IPS-15b (cell line): ENCODE data around the gene AVEN.
"Not testable (repeated sequence)": the region's sequence is repeated elsewhere in the genome, so short reads cannot be mapped to it uniquely, and the experiment has no call there.

ENCODE experiments used
- H3K27me3 ChIP-seq: one replicate; pipeline ENCODE4 v1.6.1; 2013; ENCODE audit warnings: low read length; ENCODE audit not compliant: control insufficient read depth, insufficient read depth
- H3K36me3 ChIP-seq: one replicate; pipeline ENCODE4 v1.6.1; 2013; ENCODE audit warnings: low read length; ENCODE audit not compliant: control insufficient read depth, insufficient read depth
- H3K4me1 ChIP-seq: one replicate; pipeline ENCODE4 v1.6.1; 2013; ENCODE audit warnings: mild to moderate bottlenecking, low read length; ENCODE audit not compliant: control insufficient read depth, insufficient read depth
- H3K4me3 ChIP-seq: one replicate; pipeline ENCODE4 v1.5.1; 2013; ENCODE audit warnings: low read depth, low read length
- H3K9ac ChIP-seq: one replicate; pipeline ENCODE4 v1.6.1; 2013; ENCODE audit warnings: low read depth, mild to moderate bottlenecking, low read length
- H3K9me3 ChIP-seq: one replicate; pipeline ENCODE4 v1.6.1; 2013; ENCODE audit warnings: mild to moderate bottlenecking, low read length; ENCODE audit not compliant: control insufficient read depth, insufficient read depth

The AVEN gene

GRCh38 chr15:34056911-34057310, 17.9 kb upstream of the AVEN start:
- H3K4me1 ChIP-seq, result no peaks in the 10 kb centered on the region
- no peaks in the 10 kb centered on the region for H3K9me3 ChIP-seq
- no peaks in the 10 kb centered on the region for H3K27me3 ChIP-seq
- no peak overlapping the region for H3K4me3 ChIP-seq
- H3K36me3 ChIP-seq, result no peaks in the 10 kb centered on the region
- no peak overlapping the region for H3K9ac ChIP-seq

DNA sequence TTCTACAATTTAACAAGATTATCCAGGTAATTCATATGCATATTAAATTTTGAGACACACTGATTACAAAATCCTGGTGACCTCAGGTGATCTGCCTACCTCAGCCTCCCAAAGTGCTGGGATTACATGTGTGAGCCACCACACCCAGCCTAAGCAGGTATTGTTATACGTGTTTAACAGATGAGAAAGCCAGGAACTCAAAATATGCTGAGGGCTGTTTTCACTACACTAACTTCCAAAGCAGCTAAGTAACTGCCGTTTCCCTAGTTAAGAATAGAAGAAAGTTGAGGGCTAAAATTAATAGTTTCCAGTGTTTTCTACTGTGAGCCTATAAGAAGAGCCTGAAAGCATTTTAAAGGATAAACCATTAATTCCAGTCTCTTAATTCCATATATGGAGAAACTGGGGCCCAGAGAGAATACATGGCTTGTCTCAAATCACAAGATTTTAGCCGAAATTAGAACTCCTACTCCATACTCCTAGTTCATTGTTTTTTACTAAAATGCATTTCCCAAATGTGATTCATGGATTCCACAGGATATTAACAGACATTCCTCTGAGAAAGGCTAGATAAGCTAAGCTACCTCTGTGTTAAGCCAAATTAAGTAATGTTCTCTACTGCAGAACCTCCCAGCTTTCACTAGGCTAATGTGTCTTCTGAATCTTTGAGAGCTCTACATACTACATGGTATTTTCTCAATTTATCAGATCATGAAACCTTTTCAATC, 17.0 kb upstream of the AVEN start:
- Histone ChIP-seq H3K27me3 (no peaks in the 10 kb centered on the region), H3K4me3 (no peak overlapping the region), H3K36me3 (no peaks in the 10 kb centered on the region), H3K9ac (no peak overlapping the region), H3K9me3 (no peaks in the 10 kb centered on the region), H3K4me1 (no peaks in the 10 kb centered on the region)

DNA sequence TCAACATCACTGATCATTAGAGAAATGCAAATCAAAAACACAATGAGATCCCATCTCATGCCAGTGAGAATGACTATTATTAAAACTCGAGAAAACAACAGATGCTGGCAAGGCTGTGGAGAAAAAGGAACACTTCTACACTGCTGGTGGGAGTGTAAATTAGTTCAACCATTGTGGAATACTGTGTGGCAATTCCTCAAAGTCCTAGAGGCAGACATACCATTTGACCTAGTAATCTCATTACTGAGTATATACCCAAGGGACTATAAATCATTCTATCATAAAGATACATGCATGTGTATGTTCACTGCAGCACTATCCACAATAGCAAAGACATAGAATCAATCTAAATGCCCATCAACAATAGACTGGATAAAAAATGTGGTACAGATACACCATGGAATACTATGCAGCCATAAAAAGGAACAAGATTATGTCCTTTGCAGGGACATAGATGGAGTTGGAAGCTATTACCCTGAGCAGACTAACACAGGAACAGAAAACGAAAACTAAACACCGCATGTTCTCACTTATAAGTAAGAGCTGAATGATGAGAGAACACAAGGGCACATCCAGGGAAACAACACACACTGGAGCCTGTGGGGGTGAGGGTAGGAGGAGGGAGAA, 15.2 kb upstream of the AVEN start:
- Histone ChIP-seq H3K36me3 (no peaks in the 10 kb centered on the region), H3K4me3 (no peak overlapping the region), H3K9ac (no peak overlapping the region), H3K4me1 (no peaks in the 10 kb centered on the region), H3K9me3 (no peaks in the 10 kb centered on the region), H3K27me3 (no peaks in the 10 kb centered on the region)

GRCh38 chr15:34050385-34050784, 11.4 kb upstream of the AVEN start:
- not testable (repeated sequence) for H3K4me1 ChIP-seq, H3K9me3 ChIP-seq, H3K36me3 ChIP-seq, H3K27me3 ChIP-seq, H3K4me3 ChIP-seq, H3K9ac ChIP-seq

GRCh38 chr15:34049112-34049511, 10.1 kb upstream of the AVEN start:
- Histone ChIP-seq H3K9ac (no peak overlapping the region), H3K4me3 (no peak overlapping the region), H3K4me1 (no peaks in the 10 kb centered on the region), H3K9me3 (no peaks in the 10 kb centered on the region), H3K27me3 (no peaks in the 10 kb centered on the region), H3K36me3 (no peaks in the 10 kb centered on the region)

DNA sequence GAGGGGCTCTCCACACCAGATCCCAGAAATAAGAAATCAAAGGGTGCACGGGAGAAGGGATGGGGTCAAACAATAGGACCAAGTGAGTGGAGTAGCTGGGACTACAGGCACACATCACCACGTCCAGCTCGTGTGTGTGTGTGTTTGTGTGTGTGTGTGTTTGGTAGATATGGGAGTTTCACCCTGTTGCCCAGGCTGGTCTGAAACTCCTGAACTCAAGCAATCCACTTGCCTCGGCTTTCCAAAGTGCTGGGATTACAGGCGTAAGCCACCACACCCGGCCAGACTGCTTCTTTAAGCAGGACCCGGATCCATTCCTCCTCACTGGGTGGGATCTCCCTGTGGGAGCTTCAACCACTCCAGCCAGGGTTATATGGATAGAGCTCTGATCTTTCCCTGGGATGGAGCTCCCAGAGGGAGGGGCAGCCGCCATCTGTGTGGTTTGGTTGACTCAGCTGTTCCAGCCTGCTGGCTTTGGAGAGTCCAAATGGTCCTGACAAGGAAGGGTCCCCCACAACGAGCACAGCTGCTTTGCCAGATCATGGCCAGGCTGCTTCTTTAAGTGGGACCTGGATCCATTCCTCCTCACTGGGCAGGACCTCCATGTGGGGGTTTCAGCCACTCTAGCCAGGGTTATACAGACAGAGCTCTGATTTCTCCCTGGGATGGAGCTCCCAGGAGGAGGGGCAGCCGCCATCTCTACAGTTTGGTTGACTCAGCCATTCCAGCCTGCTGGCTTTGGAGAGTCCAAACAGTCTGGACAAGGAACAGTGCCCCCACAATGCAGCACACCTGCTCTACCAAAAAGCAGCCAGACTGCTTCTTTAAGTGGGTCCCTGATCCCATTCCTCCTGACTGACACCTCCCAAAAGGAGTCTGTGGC, 9.1 kb upstream of the AVEN start:
- Histone ChIP-seq H3K9me3 (no peaks in the 10 kb centered on the region), H3K36me3 (no peaks in the 10 kb centered on the region), H3K27me3 (no peaks in the 10 kb centered on the region), H3K4me1 (no peaks in the 10 kb centered on the region), H3K4me3 (no peak overlapping the region), H3K9ac (no peak overlapping the region)

DNA sequence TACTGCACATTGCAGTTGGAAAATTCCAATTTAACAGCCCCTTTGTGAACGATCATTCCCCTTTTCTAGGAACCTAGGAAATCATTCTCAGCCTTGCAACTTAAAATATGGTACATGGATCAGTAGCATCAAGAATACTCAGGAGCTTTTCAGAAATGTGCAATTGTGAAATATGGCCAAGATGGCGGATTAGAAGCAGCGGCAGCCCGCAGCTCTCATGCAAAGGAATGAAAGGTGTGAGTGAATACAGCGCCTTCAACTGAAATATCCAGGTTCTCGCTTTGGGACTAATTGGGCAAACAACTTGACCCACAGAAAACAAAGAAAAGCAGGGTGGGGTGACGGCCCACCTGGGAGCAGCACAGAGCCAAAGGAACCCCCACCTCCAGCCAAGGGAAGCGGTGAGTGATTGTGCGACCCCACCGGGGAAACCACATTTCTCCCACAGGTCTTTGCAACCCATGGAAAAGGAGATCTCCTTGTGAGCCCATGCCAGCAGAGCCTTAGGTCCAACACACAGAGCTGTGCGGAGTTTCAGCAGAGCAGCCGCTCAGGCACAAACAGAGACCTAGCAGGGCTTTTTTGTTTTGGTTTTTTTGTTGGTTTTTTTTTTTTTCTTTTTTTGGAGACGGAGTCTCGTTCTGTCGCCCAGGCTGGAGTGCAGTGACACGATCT, 7.6 kb upstream of the AVEN start:
- H3K9me3 ChIP-seq, result no peaks in the 10 kb centered on the region
- no peaks in the 10 kb centered on the region for H3K36me3 ChIP-seq
- peaks cover 5% of the 10 kb centered on the region for H3K27me3 ChIP-seq
- no peak overlapping the region for H3K9ac ChIP-seq
- no peak overlapping the region for H3K4me3 ChIP-seq
- H3K4me1 ChIP-seq, result no peaks in the 10 kb centered on the region

DNA sequence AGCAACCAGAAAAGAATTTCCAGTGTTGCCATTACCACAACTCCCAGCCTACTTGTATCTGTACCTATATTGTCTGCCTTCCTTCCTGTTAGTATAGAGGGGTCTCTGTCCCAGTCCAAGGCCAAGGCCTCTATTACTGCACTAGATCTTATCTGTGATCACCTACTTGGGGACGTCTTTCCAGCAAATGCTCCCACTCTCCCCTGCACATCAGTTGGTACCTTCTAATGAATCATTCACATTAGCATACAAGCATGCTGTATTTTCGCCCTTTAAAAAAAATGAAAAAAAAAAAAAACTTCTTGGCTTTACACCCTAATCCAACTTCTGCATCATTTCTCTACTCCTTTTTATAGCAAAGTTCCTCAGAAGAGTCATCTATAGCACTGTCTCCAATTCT, 4.8 kb upstream of the AVEN start:
- H3K4me1 ChIP-seq, result peaks cover 6% of the 10 kb centered on the region
- H3K36me3 ChIP-seq, result no peaks in the 10 kb centered on the region
- no peaks in the 10 kb centered on the region for H3K9me3 ChIP-seq
- H3K9ac ChIP-seq, result no peak overlapping the region
- peaks cover 28% of the 10 kb centered on the region for H3K27me3 ChIP-seq
- H3K4me3 ChIP-seq, result no peak overlapping the region

DNA sequence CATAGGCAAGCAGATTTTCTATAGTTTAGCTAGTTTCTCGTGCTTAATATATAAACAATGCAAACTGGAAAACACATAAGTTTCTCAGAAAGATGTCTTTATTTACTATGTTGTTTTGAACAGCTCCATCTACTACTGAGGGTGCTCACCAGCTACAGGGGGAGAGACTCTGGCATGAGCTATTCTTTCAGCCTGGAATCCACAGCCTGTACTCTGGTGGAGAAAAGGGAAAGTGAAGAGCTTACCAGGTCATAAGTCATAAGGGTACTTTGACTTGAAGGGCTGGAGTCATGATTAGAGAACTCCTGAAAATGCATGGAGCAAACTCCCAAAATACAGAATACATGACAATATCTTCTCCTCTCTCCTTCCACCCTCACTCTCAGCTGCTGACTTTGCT, 4.4 kb upstream of the AVEN start:
- no peaks in the 10 kb centered on the region for H3K36me3 ChIP-seq
- no peak overlapping the region for H3K9ac ChIP-seq
- no peak overlapping the region for H3K4me3 ChIP-seq
- peaks cover 28% of the 10 kb centered on the region for H3K27me3 ChIP-seq
- no peaks in the 10 kb centered on the region for H3K9me3 ChIP-seq
- H3K4me1 ChIP-seq, result peaks cover 6% of the 10 kb centered on the region

DNA sequence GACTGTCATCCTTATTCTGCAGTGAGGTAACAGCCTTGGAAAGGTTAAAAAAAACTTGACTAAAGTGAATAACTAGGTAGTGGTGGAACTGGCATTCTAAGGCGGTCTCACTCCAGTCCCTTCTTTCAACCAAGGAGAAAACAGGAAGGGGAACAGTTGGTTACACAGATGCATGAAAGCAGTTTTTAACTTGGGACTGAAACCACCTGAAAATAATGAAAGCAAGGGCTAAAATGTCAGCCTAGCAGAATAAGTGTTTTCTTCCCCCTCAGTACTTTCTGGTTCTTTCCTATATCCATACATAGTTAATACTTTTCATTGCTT, 748 bp upstream of the AVEN start:
- Histone ChIP-seq H3K9ac (no peak overlapping the region), H3K4me3 (peak overlapping the region; percentile 59), H3K9me3 (no peaks in the 10 kb centered on the region), H3K27me3 (peaks cover 28% of the 10 kb centered on the region), H3K36me3 (no peaks in the 10 kb centered on the region), H3K4me1 (peaks cover 6% of the 10 kb centered on the region)

DNA sequence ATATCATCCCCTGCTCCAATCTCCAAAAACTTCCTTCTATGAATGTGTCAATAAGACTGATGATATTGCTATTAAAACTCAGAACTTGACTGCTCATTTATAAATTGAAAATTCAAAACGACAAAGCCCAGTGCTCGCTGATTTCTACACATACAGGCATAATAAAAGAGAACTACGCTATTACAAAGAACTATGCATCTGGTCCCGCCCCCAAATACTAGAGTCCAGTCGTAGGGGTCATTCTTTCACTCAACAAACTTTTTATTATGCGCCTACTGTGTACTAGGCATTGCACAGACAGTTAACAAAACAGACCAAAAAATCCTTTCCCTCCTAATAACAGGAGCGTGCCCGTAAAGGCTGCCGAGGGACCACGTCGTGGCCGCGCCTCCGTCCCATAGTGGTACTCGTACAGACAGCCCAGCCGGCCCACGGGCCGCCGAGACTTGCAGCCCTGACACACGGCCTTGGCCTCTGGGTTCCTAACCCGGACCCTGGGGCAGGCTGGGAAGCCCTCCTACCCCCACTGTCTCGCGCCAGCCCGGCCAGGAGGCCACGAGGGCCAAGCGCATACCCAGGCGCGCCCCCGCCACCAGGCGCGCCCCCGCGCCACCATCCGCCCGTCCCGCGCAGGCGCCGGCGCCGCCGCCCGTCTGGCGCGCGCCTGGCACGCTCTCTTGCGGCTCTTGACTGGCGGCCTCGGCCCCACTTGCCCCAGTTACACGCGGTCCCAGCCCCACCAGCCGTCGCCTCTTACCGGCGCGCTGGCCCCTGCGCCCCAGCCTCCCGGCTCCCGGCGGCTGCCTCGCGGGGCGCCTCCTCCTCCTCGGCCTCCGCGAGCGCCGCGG, 757 bp downstream of the AVEN start:
- Histone ChIP-seq H3K27me3 (peaks cover 28% of the 10 kb centered on the region), H3K9me3 (no peaks in the 10 kb centered on the region), H3K4me1 (peaks cover 6% of the 10 kb centered on the region), H3K36me3 (no peaks in the 10 kb centered on the region), H3K9ac (peak overlapping the region; percentile 74), H3K4me3 (peak overlapping the region; percentile 78)
